Skin epidermis (tissue), 12 donors: ENCODE data around the gene FAT2.
A peak's percentile ranks its signal among the peaks of the same experiment; 100 is the strongest.

Experiments
- H3K27ac ChIP-seq, 21 experiments: fragments of 200-600 bp; sonication (generic) in 11 of 21; one replicate each; pipeline ENCODE4 v1.5.0; 2020; ENCODE audit warnings: mild to moderate bottlenecking in 3 of 21, inconsistent platforms in 2 of 21, moderate library complexity in 2 of 21
- H3K4me3 ChIP-seq, 7 experiments: fragments of 200-600 bp; sonication (generic) in 2 of 7; one replicate each; pipeline ENCODE4 v1.5.0; 2020; ENCODE audit warnings: inconsistent platforms in 2 of 7, mild to moderate bottlenecking in 2 of 7, moderate library complexity in 1 of 7

Gene FAT2

GRCh38 chr5:151570058-151570457 is 21.1 kb downstream of the FAT2 start:
- Histone ChIP-seq H3K27ac (peak overlapping the region in 16 of 21 experiments; percentile 28 to 83 (median 64)), H3K4me3 (no peak overlapping the region)

- Histone ChIP-seq H3K4me3 (no peak overlapping the region), H3K27ac (peak overlapping the region in 16 of 21 experiments; percentile 11 to 83 (median 67))
Measured at GRCh38 chr5:151569132-151570046, 21.7 kb downstream of the FAT2 start.

DNA sequence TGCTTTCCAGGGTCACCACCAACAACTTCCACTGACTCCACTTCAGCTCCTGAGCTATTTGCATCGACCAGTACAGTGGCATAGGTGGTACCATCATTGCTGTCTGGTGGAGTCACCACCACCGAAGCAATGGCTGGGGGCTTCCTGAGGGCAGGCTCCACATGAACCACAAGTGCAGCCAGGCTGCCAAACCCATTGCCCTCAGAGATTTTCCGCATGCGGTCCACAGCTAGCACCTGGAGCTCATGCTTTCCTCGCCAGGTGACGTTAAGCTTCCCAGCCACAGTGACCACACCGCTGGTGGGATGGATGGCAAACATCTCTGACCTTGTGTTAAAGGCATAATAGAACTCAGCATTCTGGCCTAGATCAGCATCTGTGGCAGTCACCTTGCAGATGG is 23.1 kb downstream of the FAT2 start:
- Histone ChIP-seq H3K4me3 (no peak overlapping the region), H3K27ac (peak overlapping the region in 1 of 21 experiments; percentile 1)

DNA sequence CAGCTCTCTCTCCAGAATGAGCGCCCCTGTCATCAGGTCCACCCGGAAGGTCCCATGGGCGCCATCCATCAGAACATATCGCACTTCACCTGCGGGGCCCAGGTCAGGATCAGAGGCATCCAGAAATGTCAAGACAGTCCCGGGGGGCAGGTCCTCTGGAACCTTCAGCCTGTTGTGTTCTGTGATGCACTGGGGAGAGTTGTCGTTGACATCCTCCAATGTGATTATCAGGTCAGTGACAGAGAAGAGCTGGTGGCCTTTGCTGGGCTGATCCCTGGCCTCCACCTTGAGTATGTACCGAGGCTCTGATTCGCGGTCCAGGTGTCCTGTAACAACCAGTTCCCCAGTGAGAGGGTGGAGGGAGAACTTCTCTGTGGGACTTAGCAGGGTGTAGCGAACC is 25.2 kb downstream of the FAT2 start:
- no peak overlapping the region for H3K4me3 ChIP-seq
- no peak overlapping the region for H3K27ac ChIP-seq

DNA sequence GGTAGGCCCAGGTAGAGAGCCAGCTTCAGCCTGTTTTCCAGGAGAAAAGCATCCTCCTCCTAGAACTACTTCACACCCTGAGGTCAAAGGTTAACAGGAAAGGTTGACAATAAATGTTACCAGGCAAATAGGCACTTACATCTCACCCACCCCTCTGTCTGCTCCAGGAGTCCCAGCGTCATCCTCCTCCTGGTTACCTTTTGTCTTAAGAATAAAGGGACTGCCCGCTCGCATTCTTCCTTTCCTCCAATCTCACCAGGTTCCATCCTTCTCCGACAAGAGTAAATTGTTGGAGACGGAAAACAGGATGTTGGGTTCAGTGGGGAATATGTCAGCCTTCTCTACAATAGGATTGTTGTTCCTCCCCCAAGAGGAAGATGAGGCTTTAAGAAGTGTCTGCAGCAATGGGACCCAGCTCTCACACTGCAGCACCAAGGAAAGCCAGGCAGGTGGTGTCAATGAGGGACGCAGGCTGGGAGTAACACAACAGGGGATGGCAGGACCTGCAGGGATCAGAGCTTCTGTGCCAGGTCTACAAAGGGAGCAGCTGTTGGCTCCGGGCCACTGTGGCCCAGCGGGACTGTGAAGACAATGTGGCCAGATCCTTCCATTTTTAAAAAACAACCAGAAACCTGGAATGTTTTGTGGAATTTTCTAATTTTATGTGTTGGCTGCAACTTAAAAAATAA is 29.0 kb downstream of the FAT2 start:
- no peak overlapping the region for H3K4me3 ChIP-seq
- H3K27ac ChIP-seq, result no peak overlapping the region

DNA sequence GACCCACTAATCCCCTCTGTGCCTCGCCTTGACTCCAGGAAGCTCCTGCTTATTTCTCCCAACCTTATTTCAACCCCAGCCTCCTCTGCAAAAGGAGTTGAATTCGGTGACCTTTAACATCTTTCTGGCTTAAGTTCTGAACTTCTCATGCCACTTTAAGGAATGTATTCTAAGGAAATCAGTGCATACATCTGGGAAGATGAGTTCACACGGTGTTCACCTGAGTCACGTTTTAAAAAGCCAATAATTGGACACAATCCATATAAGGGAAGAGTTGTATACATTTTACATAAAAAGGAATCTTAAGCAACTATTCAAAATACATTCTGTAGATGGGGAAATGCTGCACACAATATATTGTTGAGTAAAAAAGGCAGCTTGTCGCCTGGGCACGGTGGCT is 33.2 kb downstream of the FAT2 start:
- Histone ChIP-seq H3K27ac (no peak overlapping the region), H3K4me3 (no peak overlapping the region)

- peak overlapping the region in 1 of 21 experiments; percentile 11 for H3K27ac ChIP-seq
Measured at GRCh38 chr5:151557466-151557865, 33.7 kb downstream of the FAT2 start.

DNA sequence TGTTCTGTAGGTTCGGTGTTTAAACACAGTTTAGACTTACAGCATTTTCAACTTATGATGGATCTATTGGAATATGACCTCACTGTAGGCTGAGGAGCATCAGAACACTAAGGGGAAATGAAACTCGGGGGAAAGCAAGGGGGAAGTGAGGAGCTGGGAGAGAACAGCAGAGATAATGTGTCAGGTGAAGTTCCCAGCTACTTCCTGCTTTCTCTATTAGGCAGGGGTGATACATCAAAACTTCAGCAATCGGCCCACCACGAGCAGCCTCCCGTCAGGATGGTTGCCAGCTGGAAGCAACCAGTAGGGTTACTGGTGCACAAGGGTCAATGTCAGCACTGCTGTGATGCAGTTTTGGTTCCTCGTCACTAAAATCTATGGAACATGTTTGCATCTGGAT is 34.3 kb downstream of the FAT2 start:
- Histone ChIP-seq H3K4me3 (no peak overlapping the region), H3K27ac (no peak overlapping the region)

More at GRCh38 chr5:151557466-151557865, 33.7 kb downstream of the FAT2 start:
- no peak overlapping the region for H3K4me3 ChIP-seq

DNA sequence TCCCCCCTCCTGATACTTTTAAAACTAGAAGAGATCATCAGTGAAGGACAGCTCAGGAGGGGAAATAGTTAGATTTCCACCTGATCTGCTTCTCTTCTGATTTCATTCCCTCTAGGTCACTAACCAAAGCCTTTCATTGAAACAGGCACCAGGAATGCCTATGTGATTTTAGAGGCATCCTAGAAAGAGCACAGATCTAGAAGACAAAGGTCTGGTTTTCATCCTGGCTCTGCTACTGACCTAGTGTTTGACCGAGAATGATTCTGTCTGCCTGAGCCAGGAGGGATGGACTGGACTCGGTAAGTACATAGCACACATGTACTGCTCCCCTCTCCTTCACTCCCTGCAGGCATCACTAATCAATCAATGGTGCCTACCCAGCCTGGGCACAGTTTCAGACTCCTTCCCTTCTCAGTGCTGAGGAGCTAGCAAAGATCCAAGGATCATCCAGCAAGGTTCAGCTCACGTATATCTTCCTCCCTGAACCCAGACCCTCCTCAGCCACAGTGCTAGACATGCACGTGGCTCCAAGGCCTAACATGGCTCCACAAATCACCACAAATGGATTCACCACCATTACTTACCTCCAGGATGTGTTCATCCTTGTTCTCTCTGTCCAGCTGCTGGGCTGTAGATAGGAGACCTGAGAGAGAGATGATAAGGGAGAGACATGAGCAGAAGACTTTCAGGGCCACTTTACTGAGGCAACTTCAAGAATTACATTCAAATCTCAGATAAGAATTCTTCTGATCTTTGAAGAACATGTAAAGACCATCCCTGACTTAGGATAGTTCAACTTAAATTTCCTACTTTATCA is 35.2 kb downstream of the FAT2 start:
- Histone ChIP-seq H3K4me3 (no peak overlapping the region), H3K27ac (no peak overlapping the region)

DNA sequence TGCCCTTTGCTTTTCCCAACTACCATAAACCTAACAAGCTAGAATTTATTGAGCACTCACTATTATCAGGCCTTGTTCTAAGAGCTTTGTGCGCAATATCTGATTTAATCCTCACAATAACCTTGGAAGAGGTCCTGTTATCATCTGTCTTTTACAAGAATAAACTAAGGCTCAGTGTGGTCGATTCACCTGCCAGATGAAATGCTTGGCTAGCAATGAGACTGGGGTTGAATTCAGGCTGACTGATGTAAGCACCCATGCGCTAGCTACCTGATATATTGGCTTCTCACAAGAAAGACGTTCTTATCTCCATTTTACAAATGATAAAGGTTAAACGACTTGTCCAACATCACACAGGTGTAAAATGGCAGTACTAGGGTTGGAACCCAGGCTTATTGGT is 37.4 kb downstream of the FAT2 start:
- Histone ChIP-seq H3K4me3 (no peak overlapping the region), H3K27ac (peak overlapping the region in 1 of 21 experiments; percentile 11)

DNA sequence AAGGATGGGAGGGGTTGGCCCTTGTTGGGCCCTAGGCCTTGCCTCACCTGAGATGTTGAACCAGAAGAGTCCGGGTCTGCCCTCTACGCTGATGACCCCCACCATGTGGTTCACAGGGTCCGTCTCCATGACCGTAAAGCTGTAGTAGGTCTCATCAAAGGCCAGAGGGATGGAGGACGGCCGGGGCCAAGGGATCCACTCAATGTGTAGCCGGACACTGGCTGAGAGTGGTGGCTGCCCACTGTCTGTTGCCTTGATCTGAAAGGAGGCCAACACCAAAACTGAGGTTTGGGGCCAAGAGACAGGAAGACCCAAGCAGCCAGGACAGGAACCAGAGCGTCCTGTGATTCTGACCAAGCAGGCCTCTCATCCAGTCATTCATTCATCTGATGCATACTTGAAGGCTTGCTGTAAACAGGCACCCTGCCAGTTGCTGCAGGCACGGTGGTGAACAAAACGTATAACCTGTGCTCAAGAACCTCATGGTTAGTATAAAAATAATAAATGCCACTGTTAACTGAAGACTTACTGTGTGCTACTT is 37.9 kb downstream of the FAT2 start:
- H3K4me3 ChIP-seq, result no peak overlapping the region
- peak overlapping the region in 1 of 21 experiments; percentile 11 for H3K27ac ChIP-seq

DNA sequence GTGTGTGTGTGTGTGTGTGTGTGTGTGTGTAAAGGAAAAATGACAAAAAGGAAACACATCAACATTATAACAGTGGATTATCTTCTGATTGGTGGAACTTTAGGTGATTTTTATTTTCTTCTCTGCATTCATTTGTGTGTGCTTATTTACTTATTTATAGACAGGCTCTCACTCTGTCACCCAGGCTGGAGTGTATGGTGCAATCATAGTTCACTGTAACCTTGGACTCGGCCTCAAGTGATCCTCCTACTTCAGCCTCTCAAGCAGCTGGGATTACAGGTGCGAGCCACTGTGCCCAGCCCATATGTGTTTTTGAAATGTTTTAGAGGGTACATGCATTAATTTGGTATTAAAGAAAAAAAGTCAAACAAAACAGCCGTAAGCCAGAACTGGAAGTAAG is 39.1 kb downstream of the FAT2 start:
- no peak overlapping the region for H3K4me3 ChIP-seq
- no peak overlapping the region for H3K27ac ChIP-seq

DNA sequence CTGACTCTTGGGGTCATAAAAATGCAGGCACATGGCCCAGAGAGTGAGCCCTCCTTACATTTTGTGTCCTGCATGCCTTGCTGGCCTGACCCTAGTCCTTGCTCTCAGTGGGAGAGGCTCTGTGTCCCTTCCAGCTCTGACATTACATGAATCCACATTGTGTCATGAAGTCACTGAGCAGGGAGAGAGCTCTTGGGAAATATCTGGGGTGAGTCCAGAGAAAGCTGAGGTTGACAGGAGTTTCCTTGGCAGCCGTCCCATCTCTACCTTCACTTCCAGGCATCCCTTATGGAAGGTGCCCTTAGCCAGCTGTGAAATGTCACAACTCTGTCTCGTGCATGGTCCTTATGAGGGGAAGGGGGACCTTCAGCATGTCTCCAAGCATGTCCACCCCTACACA is 41.0 kb downstream of the FAT2 start:
- H3K27ac ChIP-seq, result peak overlapping the region in 1 of 21 experiments; percentile 5
- H3K4me3 ChIP-seq, result no peak overlapping the region

DNA sequence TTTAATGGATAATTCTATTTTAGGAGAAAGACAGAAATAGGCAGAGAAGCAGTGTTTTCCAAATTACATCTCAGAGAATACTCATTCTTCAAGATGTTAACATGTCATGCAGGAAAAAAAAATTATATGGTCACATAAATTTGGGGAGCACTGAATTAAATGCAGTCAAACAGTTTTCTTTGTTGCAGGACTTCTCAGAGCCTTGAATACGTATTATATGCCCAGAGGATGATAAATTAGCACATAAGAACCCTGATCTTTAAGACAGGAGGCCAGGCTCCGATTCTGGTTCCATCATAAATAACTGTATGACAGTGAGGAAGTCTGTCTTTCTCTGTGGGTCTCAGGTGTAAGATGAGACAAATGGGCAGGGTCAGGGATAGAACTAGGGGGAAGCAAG is 41.4 kb downstream of the FAT2 start:
- Histone ChIP-seq H3K4me3 (no peak overlapping the region), H3K27ac (no peak overlapping the region)

DNA sequence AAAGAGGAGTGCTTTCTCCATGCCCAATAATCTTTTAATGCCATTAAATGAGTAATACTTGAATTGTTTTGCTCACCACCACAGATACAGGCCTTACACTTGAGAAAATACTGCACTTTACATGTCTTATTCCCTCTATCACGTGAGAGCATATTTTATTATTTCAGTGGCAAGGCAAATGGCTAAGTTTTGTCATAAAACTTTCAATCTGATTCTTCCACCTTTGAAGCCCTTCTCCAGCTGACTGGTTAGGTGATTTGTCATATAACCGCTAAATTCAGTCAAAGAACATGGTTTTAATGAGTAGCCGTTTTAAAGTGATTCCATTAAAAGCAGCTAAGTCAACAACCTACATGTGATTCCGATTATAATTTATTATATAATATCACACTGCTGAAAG is 43.8 kb downstream of the FAT2 start:
- no peak overlapping the region for H3K4me3 ChIP-seq
- no peak overlapping the region for H3K27ac ChIP-seq

DNA sequence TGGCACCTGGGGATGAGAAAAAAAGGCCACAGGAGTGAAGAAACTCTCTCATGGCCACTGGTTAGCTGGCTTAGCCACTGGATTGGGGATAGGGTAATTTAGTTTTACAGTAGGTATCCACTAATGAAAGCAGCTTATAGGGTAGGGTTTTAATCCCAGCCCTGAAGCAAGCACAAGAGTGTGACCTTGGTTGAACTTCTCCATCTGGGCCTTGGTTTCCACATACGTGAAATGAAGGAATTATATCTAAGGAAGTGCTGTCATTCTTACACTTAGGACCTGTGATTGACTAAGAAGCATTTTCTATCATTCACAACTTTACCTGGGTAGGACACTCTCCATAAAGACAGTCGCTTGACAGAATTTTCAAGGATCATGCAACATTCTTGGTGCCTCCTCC is 49.6 kb downstream of the FAT2 start:
- no peak overlapping the region for H3K4me3 ChIP-seq
- no peak overlapping the region for H3K27ac ChIP-seq
